Renal cortex interstitium (tissue), 11 donors: ENCODE results near the gene RNPEPL1. TPM values are rescaled to one million over a fixed set of nuclear protein-coding genes. Genes with fewer than 3 reads are reported as not detected.
A peak's percentile ranks its signal among the peaks of the same experiment; 100 is the strongest.
"Not testable (repeated sequence)": the region's sequence is repeated elsewhere in the genome, so short reads cannot be mapped to it uniquely, and the experiment has no call there.

Source experiments
- DNase-seq, 11 donors: peaks; one replicate each; pipeline ENCODE4 v3.0.0-alpha.2; 2013; ENCODE audit warnings: low read depth in 9 of 11, low spot score in 4 of 11; ENCODE audit errors: extremely low read depth in 1 of 11
- polyA plus RNA-seq, 3 donors: library from polyadenylated mRNA; unstranded; fragments of 120-200 nt; gene quantifications; one replicate each; pipeline ENCODE4 v1.2.1, GENCODE V29; 2013; ENCODE audit not compliant: insufficient read length in 3 of 3

RNPEPL1 gene
- polyA plus RNA-seq, 3 donors = 24.1 to 34.2 (median 31.1) TPM

- no peak for DNase-seq
Observed at GRCh38 chr2:240529344-240529999, 38.8 kb upstream of the RNPEPL1 start.

- DNase-seq = no peak
Observed at GRCh38 chr2:240530181-240530580, 38.1 kb upstream of the RNPEPL1 start.

GRCh38 chr2:240531038-240531437, 37.2 kb upstream of the RNPEPL1 start:
- no peak for DNase-seq

GRCh38 chr2:240532031-240532775, 36.1 kb upstream of the RNPEPL1 start:
- no peak for DNase-seq

- DNase-seq = no peak
Observed at GRCh38 chr2:240538031-240538780, 30.1 kb upstream of the RNPEPL1 start.

- DNase-seq = not testable (repeated sequence)
Observed at GRCh38 chr2:240539101-240539500, 29.2 kb upstream of the RNPEPL1 start.

- DNase-seq = peak in 1 of 11 donors; percentile 47
Observed at GRCh38 chr2:240539906-240540305, 28.4 kb upstream of the RNPEPL1 start.

GRCh38 chr2:240551288-240551687, 17.0 kb upstream of the RNPEPL1 start:
- no peak for DNase-seq

GRCh38 chr2:240551811-240552210, 16.5 kb upstream of the RNPEPL1 start:
- no peak for DNase-seq

GRCh38 chr2:240553956-240554480, 14.3 kb upstream of the RNPEPL1 start:
- DNase-seq = no peak

GRCh38 chr2:240554767-240555493, 13.4 kb upstream of the RNPEPL1 start:
- no peak for DNase-seq

- DNase-seq = no peak
Observed at GRCh38 chr2:240555541-240556250, 12.6 kb upstream of the RNPEPL1 start.

GRCh38 chr2:240556553-240557100, 11.7 kb upstream of the RNPEPL1 start:
- DNase-seq = peak in 1 of 11 donors; percentile 56

GRCh38 chr2:240557101-240557751, 11.1 kb upstream of the RNPEPL1 start:
- DNase-seq = no peak

GRCh38 chr2:240557808-240558207, 10.5 kb upstream of the RNPEPL1 start, which contains the start of gene ANKMY1:
ANKMY1 (minus strand) TSS chr2:240557988; CDS start chr2:240557335, 653 bp downstream.
- DNase-seq = peak in 4 of 11 donors; percentile 55 to 69 (median 61)

- no peak for DNase-seq
Observed at GRCh38 chr2:240558236-240558761, 10.0 kb upstream of the RNPEPL1 start.

GRCh38 chr2:240559286-240559685, 9.0 kb upstream of the RNPEPL1 start:
- DNase-seq = no peak
